B cell (primary cell): Measurements from ENCODE around the gene TBX18. TPM values are rescaled to one million over a fixed set of nuclear protein-coding genes. Genes with fewer than 3 reads are reported as not detected.

Source experiments
- ATAC-seq: fragments of 200-7000 bp; cut with Tn5 transposase; one replicate; pipeline ENCODE4 v1.10.0; 2021; ENCODE audit warnings: low read depth, mild to moderate bottlenecking, moderate number of reproducible peaks, moderate library complexity
- CTCF ChIA-PET: fragments of 350-600 bp; sonication (Branson Sonifier 250); formaldehyde crosslinking; loops from one replicate; lab custom pipeline; 2021; ENCODE audit warnings: antibody characterized with exemption, inconsistent platforms; lab: Charles Lee
- POLR2A ChIA-PET: fragments of 350-600 bp; sonication (Branson Sonifier 250); formaldehyde crosslinking; loops from one replicate; lab custom pipeline; 2021; ENCODE audit warnings: antibody characterized with exemption; lab: Charles Lee
- DNase-seq: peaks from one replicate; pipeline ENCODE4 v3.0.0; 2013
- H2AFZ ChIP-seq: 2 replicates; pipeline ENCODE4 v1.6.1; 2012; ENCODE audit warnings: mild to moderate bottlenecking, low read depth, low read length; ENCODE audit not compliant: insufficient read depth, poor library complexity, severe bottlenecking
- H3K27ac ChIP-seq, 2 donors: 1 replicate in 1 of 2; 2 replicates in 1 of 2; pipeline ENCODE4 v1.5.1; 2012 to 2013; ENCODE audit warnings: low read length in 2 of 2, mild to moderate bottlenecking in 2 of 2, moderate library complexity in 1 of 2
- H3K27me3 ChIP-seq, 4 experiments: fragments of 200-600 bp in 1 of 4; sonication (generic) in 1 of 4; replicated peaks in 1 of 4; 1 replicate in 2 of 4; 2 replicates in 2 of 4; pipeline versions ENCODE4 v1.6.1 to v1.7.0; 2013 to 2016; ENCODE audit warnings: low read length in 3 of 4, mild to moderate bottlenecking in 2 of 4, mixed read lengths in 1 of 4, moderate library complexity in 1 of 4; ENCODE audit not compliant: insufficient read depth in 4 of 4, control insufficient read depth in 3 of 4; ENCODE audit errors: control extremely low read depth in 1 of 4
- H3K36me3 ChIP-seq, 2 experiments: replicated peaks in 1 of 2; 1 replicate in 1 of 2; 2 replicates in 1 of 2; pipeline versions ENCODE4 v1.6.1 to v1.7.1; 2013; ENCODE audit warnings: low read length in 1 of 2; ENCODE audit not compliant: insufficient read depth in 2 of 2, control insufficient read depth in 1 of 2; ENCODE audit errors: control extremely low read depth in 1 of 2, extremely low read depth in 1 of 2
- H3K4me1 ChIP-seq, 2 donors: fragments of 200-600 bp in 1 of 2; sonication (generic) in 1 of 2; 1 replicate in 1 of 2; 2 replicates in 1 of 2; pipeline versions ENCODE4 v1.5.1 to v1.6.1; 2013 to 2017; ENCODE audit warnings: low read length in 2 of 2; ENCODE audit not compliant: control insufficient read depth in 2 of 2, insufficient read depth in 2 of 2
- H3K4me2 ChIP-seq: replicated peaks from 2 replicates; pipeline ENCODE3; 2012; ENCODE audit warnings: mild to moderate bottlenecking, low read depth, low read length; ENCODE audit not compliant: poor library complexity, severe bottlenecking
- H3K4me3 ChIP-seq, 5 experiments: fragments of 200-600 bp in 1 of 5; sonication (generic) in 1 of 5; 1 replicate in 3 of 5; 2 replicates in 2 of 5; pipeline versions ENCODE4 v1.5.1 to v1.7.0; 2011 to 2016; ENCODE audit warnings: low read length in 4 of 5, mild to moderate bottlenecking in 4 of 5, low read depth in 2 of 5, control low read depth in 1 of 5, moderate library complexity in 1 of 5; ENCODE audit not compliant: insufficient read depth in 1 of 5; ENCODE audit errors: control extremely low read depth in 1 of 5, extremely low read depth in 1 of 5
- H3K79me2 ChIP-seq: fragments of 200-600 bp; sonication (generic); one replicate; pipeline ENCODE4 v1.6.0; 2016; ENCODE audit warnings: low read length; ENCODE audit not compliant: control insufficient read depth, insufficient read depth
- H3K9ac ChIP-seq: fragments of 200-600 bp; sonication (generic); 2 replicates; pipeline ENCODE4 v1.6.1; 2017; ENCODE audit warnings: mild to moderate bottlenecking, low read length, moderate library complexity
- H3K9me3 ChIP-seq, 3 donors: one replicate each; pipeline versions ENCODE4 v1.6.1 to v1.7.1; 2013; ENCODE audit warnings: low read length in 2 of 3; ENCODE audit not compliant: control insufficient read depth in 2 of 3, insufficient read depth in 1 of 3; ENCODE audit errors: control extremely low read depth in 1 of 3
- H4K20me1 ChIP-seq: 2 replicates; pipeline ENCODE4 v1.6.0; 2012; ENCODE audit warnings: mild to moderate bottlenecking, low read length; ENCODE audit not compliant: insufficient read depth, control insufficient read depth, poor library complexity, severe bottlenecking
- H3K27ac Mint-ChIP-seq: one replicate; pipeline ENCODE4 v1.8.0; 2021; ENCODE audit warnings: mixed read lengths
- H3K27me3 Mint-ChIP-seq: one replicate; pipeline ENCODE4 v1.8.0; 2021; ENCODE audit warnings: mixed read lengths
- H3K4me1 Mint-ChIP-seq: one replicate; pipeline ENCODE4 v1.8.0; 2021; ENCODE audit warnings: mixed read lengths
- H3K4me3 Mint-ChIP-seq: one replicate; pipeline ENCODE4 v1.8.0; 2021; ENCODE audit warnings: mixed read lengths
- H3K9me3 Mint-ChIP-seq: one replicate; pipeline ENCODE4 v1.8.0; 2022; ENCODE audit warnings: mixed read lengths; ENCODE audit not compliant: insufficient read depth
- CTCF ChIP-seq: fragments of 200-600 bp; IDR thresholded peaks from one replicate; pipeline ENCODE4 v1.8.0; 2022; ENCODE audit warnings: antibody characterized with exemption, mild to moderate bottlenecking
- EZH2 ChIP-seq: IDR thresholded peaks from 2 replicates; pipeline ENCODE4 v1.6.1; 2012; ENCODE audit warnings: borderline replicate concordance, low read depth, mild to moderate bottlenecking, moderate library complexity, low read length; ENCODE audit not compliant: insufficient read depth, poor library complexity, severe bottlenecking
- WGBS: methylation state at CpG from one replicate; pipeline ENCODE4 v1.1.5; 2013; ENCODE audit warnings: missing lambda C conversion rate; ENCODE audit not compliant: insufficient coverage; 5-methylcytosine and 5-hydroxymethylcytosine counted together
- intact Hi-C: fragments of 100-400 bp; cut with micrococcal nuclease; formaldehyde crosslinking; loops from one replicate; pipeline ENCODE4 v1.10.0; 2022
- polyA plus RNA-seq: library from polyadenylated mRNA; depleted of rRNA; stranded (reverse); fragments of >200 nt; gene quantifications from 2 replicates; pipeline ENCODE4 v1.2.3, GENCODE V29; 2012
- total RNA-seq, 2 donors: library from RNA; stranded (reverse); fragments of 120-200 nt in 1 of 2; gene quantifications; 1 replicate in 1 of 2; 2 replicates in 1 of 2; pipeline versions ENCODE4 v1.2.3 to v1.2.4, GENCODE V29; 2013 to 2022

Gene TBX18
- total and polyA plus RNA-seq, 2 donors (not counting 1 experiment from before 2014, with no cell fraction given): not detected

DNA sequence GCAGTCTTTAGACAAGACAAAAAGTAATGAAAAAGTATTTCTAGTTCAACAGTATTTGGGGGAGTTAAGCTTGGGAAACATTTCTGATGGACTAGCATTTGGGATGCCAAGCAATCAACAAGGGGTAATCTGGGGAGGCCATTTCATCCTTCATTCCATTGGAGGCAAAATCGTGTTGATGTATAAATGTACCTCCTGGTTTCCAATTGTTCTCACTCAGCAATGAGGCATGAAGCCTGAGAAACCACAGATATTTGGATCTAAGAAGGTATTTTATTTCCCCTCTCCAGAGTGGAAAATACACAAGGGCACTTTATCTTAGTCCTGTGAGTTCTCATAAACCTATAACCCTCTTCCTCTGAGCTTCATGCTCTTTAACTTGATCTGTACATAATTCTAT lies 68.2 kb downstream of the TBX18 start:
- Histone ChIP-seq H3K9me3 (no peaks in the 10 kb centered on the region), H3K4me1 (no peaks in the 10 kb centered on the region), H3K79me2 (no peaks in the 10 kb centered on the region), H3K27me3 (no peaks in the 10 kb centered on the region), H3K9ac (no peak overlapping the region), H3K27ac (no peak overlapping the region), H3K4me3 (no peak overlapping the region), H3K4me2 (no peak overlapping the region), H4K20me1 (no peaks in the 10 kb centered on the region), H2AFZ (no peak overlapping the region), H3K36me3 (no peaks in the 10 kb centered on the region)
- CTCF ChIA-PET: no interaction called here
- intact Hi-C loops: no loop called here
- no peaks in the 10 kb centered on the region for H3K27me3 Mint-ChIP-seq
- no peaks in the 10 kb centered on the region for H3K4me1 Mint-ChIP-seq
- H3K9me3 Mint-ChIP-seq: no peaks in the 10 kb centered on the region
- TF ChIP-seq EZH2: no peak
- POLR2A ChIA-PET: no interaction called here
- ATAC-seq (no peak), DNase-seq (no peak)
- H3K4me3 Mint-ChIP-seq: no peak overlapping the region
- no peak overlapping the region for H3K27ac Mint-ChIP-seq
- no CpG with 5 or more reads among the region's 1 CpG for WGBS

DNA sequence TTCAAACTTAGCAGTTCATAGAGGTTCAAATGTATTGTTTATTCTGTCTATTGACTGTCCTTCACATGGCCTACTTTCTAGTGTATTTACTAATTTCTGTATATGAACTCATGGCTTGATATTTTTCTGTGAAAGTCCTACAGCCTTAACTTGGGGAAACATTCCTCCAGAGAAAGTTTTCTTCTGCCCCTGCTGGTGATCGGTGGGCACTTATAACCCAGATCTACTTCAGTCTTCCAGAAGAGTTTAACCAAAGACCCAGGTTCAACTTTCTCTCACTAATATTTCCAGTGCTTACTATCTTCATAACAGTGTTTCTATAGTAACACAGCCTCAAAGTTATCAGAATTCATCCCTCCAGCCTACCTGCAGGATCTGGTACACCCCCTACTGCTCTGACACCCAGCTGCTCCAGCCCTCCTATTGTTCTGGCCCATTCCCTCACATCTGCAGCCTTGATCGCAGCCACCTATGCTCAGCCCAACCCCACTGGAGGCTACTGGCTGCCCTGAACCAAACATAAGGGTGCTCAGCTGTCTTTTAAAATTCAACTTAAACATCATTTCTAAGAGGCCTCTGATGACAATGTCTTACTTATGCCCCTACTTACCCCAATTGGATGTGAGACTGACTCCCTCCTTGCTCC lies 72.3 kb downstream of the TBX18 start:
- H4K20me1 ChIP-seq: no peaks in the 10 kb centered on the region
- H3K9me3 Mint-ChIP-seq: no peaks in the 10 kb centered on the region
- H3K4me1 Mint-ChIP-seq: no peaks in the 10 kb centered on the region
- H3K27me3 Mint-ChIP-seq: no peaks in the 10 kb centered on the region
- no peaks in the 10 kb centered on the region for H3K4me1 ChIP-seq
- no peak overlapping the region for H2AFZ ChIP-seq
- CTCF ChIA-PET: no interaction called here
- H3K27ac ChIP-seq: no peak overlapping the region
- intact Hi-C loops: no loop called here
- no peak overlapping the region for H3K4me2 ChIP-seq
- H3K79me2 ChIP-seq: no peaks in the 10 kb centered on the region
- no peaks in the 10 kb centered on the region for H3K9me3 ChIP-seq
- no peak overlapping the region for H3K4me3 Mint-ChIP-seq
- no peak for DNase-seq
- no peaks in the 10 kb centered on the region for H3K36me3 ChIP-seq
- 95% methylated on average over 2 of the region's 2 CpGs for WGBS
- no peak overlapping the region for H3K9ac ChIP-seq
- H3K27me3 ChIP-seq: no peaks in the 10 kb centered on the region
- H3K4me3 ChIP-seq: no peak overlapping the region
- ATAC-seq: no peak
- TF ChIP-seq EZH2: no peak
- no peak for TF ChIP-seq CTCF
- H3K27ac Mint-ChIP-seq: no peak overlapping the region
- POLR2A ChIA-PET: no interaction called here
